GM23248 (cell line): ENCODE results near the gene PIRT.

Experiments
- EZH2 ChIP-seq: fragments of 200-600 bp; sonication (generic); IDR thresholded peaks from 2 replicates; pipeline ENCODE4 v1.6.1; 2018; ENCODE audit warnings: antibody characterized with exemption, mild to moderate bottlenecking; ENCODE audit not compliant: insufficient read depth, poor library complexity, severe bottlenecking
- EZH2phosphoT487 ChIP-seq: fragments of 200-600 bp; sonication (generic); IDR thresholded peaks from 2 replicates; pipeline ENCODE4 v1.6.1; 2018; ENCODE audit warnings: antibody characterized with exemption, moderate library complexity, mild to moderate bottlenecking, low read depth; ENCODE audit not compliant: insufficient read depth

DNA sequence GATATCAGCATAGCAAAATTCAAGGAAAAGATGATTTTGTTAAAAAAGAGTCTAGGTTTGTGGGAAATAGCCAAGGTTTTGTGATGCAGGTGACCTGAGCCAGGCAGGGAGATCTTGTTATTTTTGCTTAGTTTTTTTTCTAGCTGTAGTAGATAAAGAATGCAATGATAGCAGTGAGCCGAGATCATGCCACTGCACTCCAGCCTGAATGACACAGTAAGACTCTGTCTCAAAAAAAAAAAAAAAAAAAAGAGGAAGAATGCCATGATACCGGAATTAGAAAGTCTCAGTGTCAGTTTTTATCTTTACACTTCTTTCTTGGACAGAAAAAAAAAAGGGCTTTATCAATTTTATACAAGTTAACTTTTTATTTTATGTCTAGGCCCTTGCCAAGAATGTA, 61.5 kb downstream of the PIRT start:
- no peak for TF ChIP-seq EZH2phosphoT487
- no peak for TF ChIP-seq EZH2
